Measurements from ENCODE around the gene COPS2. TPM values are rescaled to one million over a fixed set of nuclear protein-coding genes. Genes with fewer than 3 reads are reported as not detected.

The COPS2 gene
- total RNA-seq, 1 experiment from 2014 or later, result 88.3 TPM

GRCh38 chr15:49103002-49103401 is 52.4 kb downstream of the COPS2 start:
- no CpG with 5 or more reads among the region's 2 CpGs for WGBS (ENCODE audit: extremely low coverage, insufficient read length, low lambda C conversion rate)
- Histone ChIP-seq H3T11ph (ENCODE audit: low read length) (no peak overlapping the region), H3K23ac (ENCODE audit: insufficient read length, low read depth, low read length) (no peak overlapping the region), H2AFZ (ENCODE audit: low read length) (no peak overlapping the region), H3K56ac (ENCODE audit: insufficient read length, low read depth, low read length) (no peak overlapping the region), H3K79me2 (ENCODE audit: insufficient read depth, low read length) (no peaks in the 10 kb centered on the region), H4K91ac (ENCODE audit: insufficient read length, low read depth, low read length) (no peak overlapping the region), H2AK5ac (ENCODE audit: insufficient read length, low read length) (no peak overlapping the region), H3K9ac (ENCODE audit: extremely low read depth, insufficient read length, low read length) (no peak overlapping the region), H3K4ac (ENCODE audit: low read depth, low read length) (no peak overlapping the region), H2BK5ac (ENCODE audit: insufficient read length, low read length) (no peak overlapping the region), H4K8ac (replicated peaks; ENCODE audit: insufficient read length, low read depth, low read length) (no peak overlapping the region), H2BK15ac (ENCODE audit: low read depth, low read length) (no peak overlapping the region), H3K79me1 (ENCODE audit: insufficient read depth, low read depth, low read length, poor library complexity, severe bottlenecking) (no peaks in the 10 kb centered on the region), H4K5ac (ENCODE audit: insufficient read length, low read depth, low read length) (no peak overlapping the region), H2BK20ac (ENCODE audit: low read depth, low read length, poor library complexity, severe bottlenecking) (no peak overlapping the region), H3K14ac (ENCODE audit: insufficient read depth, low read length) (no peak overlapping the region), H3K9me3 (ENCODE audit: control insufficient read depth, low read depth, low read length) (no peaks in the 10 kb centered on the region), H3K23me2 (ENCODE audit: insufficient read length, low read depth, low read length, poor library complexity, severe bottlenecking) (no peaks in the 10 kb centered on the region), H3K4me1 (ENCODE audit: insufficient read depth, low read length) (no peaks in the 10 kb centered on the region), H2BK120ac (ENCODE audit: low read depth, low read length, poor library complexity, severe bottlenecking) (no peak overlapping the region), H3K4me2 (ENCODE audit: insufficient read depth, insufficient read length, low read length) (no peak overlapping the region), H3K27ac (ENCODE audit: insufficient read length, low read depth, low read length) (no peak overlapping the region), H2BK12ac (ENCODE audit: insufficient read length, low read depth, low read length) (no peak overlapping the region), H4K20me1 (ENCODE audit: control insufficient read depth, insufficient read depth, insufficient read length) (no peaks in the 10 kb centered on the region), H3K18ac (ENCODE audit: insufficient read length, low read depth, low read length) (no peak overlapping the region), H3K27me3 (ENCODE audit: insufficient read depth, low read length) (no peaks in the 10 kb centered on the region)
- no peaks in the 10 kb centered on the region for H3K36me3 Mint-ChIP-seq (ENCODE audit: insufficient read depth in 1 of 3, low read depth in 3 of 3)
- no peak overlapping the region for H3K27ac Mint-ChIP-seq
- no peaks in the 10 kb centered on the region for H3K9me3 Mint-ChIP-seq
- no peak for DNase-seq
- H3K27me3 Mint-ChIP-seq (ENCODE audit: low read depth), result no peaks in the 10 kb centered on the region
- TF ChIP-seq, protein P1, sequence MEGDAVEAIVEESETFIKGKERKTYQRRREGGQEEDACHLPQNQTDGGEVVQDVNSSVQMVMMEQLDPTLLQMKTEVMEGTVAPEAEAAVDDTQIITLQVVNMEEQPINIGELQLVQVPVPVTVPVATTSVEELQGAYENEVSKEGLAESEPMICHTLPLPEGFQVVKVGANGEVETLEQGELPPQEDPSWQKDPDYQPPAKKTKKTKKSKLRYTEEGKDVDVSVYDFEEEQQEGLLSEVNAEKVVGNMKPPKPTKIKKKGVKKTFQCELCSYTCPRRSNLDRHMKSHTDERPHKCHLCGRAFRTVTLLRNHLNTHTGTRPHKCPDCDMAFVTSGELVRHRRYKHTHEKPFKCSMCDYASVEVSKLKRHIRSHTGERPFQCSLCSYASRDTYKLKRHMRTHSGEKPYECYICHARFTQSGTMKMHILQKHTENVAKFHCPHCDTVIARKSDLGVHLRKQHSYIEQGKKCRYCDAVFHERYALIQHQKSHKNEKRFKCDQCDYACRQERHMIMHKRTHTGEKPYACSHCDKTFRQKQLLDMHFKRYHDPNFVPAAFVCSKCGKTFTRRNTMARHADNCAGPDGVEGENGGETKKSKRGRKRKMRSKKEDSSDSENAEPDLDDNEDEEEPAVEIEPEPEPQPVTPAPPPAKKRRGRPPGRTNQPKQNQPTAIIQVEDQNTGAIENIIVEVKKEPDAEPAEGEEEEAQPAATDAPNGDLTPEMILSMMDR (conservative IDR thresholded peaks at IDR 0.05), result no peak
- H3K4me1 Mint-ChIP-seq, result no peaks in the 10 kb centered on the region
- no peak overlapping the region for H3K4me3 Mint-ChIP-seq

Data from H9 (cell line).